ENCODE results near the gene SUPT5H. TPM values are rescaled to one million over a fixed set of nuclear protein-coding genes. Genes with fewer than 3 reads are reported as not detected.

Gene SUPT5H
- total RNA-seq = 10 to 100 TPM; 39.5 to 80.3 (median 67.7) TPM

- peak in 2 of 6 experiments; percentile 21 to 23 for TF ChIP-seq CTCF (IDR thresholded peaks at IDR 0.05)
- peak in 3 of 4 donors; percentile 92 to 97 (median 94) for TF ChIP-seq POLR2A (IDR thresholded peaks at IDR 0.05)
- no peaks in the 10 kb centered on the region for H3K9me3 ChIP-seq
- DNase-seq = peak; percentile 89
- H3K4me3 ChIP-seq = peak within 1 kb of the TSS; percentile 67 to 93 (median 77)
- H3K27me3 ChIP-seq = no peaks in the 10 kb centered on the region
- intact Hi-C loops (cut with DNase I) = no loop called here
- H3K4me1 ChIP-seq = peaks cover 16 to 60% (median 32%) of the 10 kb centered on the region in 3 donors
- H3K27ac ChIP-seq = peak within 1 kb of the TSS; percentile 92 to 98 (median 95)
- WGBS, 2 donors = 0 to 1% methylated on average over 23 to 46 of the region's 68 CpGs
- peaks cover 0 to 20% (median 0%) of the 10 kb centered on the region in 3 donors for H3K36me3 ChIP-seq
Observed at GRCh38 chr19:39445196-39446111, at the start of gene SUPT5H. TSS of gene SUPT5H (plus strand) at chr19:39445582. CDS start at chr19:39445891, 309 bp downstream.

GRCh38 chr19:39397360-39398296 lies 47.8 kb upstream of the SUPT5H start:
- intact Hi-C loops (cut with DNase I) = no loop called here
- Histone ChIP-seq H3K27me3 (no peaks in the 10 kb centered on the region), H3K36me3 (peaks cover 0 to 47% (median 13%) of the 10 kb centered on the region in 3 donors), H3K4me3 (peak overlapping the region in 3 of 4 donors; percentile 11 to 44 (median 26)), H3K9me3 (no peaks in the 10 kb centered on the region), H3K27ac (peak overlapping the region; percentile 96 to 99 (median 98)), H3K4me1 (peaks cover 41 to 69% (median 43%) of the 10 kb centered on the region in 3 donors)
- 0% methylated on average over 5 of the region's 17 CpGs for WGBS, 2 donors
- DNase-seq = no peak
- TF ChIP-seq POLR2A (IDR thresholded peaks at IDR 0.05) = no peak
- TF ChIP-seq CTCF (IDR thresholded peaks at IDR 0.05) = peak; percentile 97 to 99 (median 98)

- 7 to 30% methylated on average over 2 to 3 of the region's 11 CpGs for WGBS, 2 donors
- Histone ChIP-seq H3K4me3 (peak overlapping the region in 3 of 4 donors; percentile 11 to 44 (median 26)), H3K4me1 (peaks cover 43 to 72% (median 48%) of the 10 kb centered on the region in 3 donors), H3K36me3 (peaks cover 0 to 40% (median 13%) of the 10 kb centered on the region in 3 donors), H3K27me3 (no peaks in the 10 kb centered on the region), H3K27ac (peak overlapping the region; percentile 96 to 99 (median 98)), H3K9me3 (no peaks in the 10 kb centered on the region)
- TF ChIP-seq CTCF (IDR thresholded peaks at IDR 0.05) = no peak
- peak in 1 of 4 donors; percentile 52 for TF ChIP-seq POLR2A (IDR thresholded peaks at IDR 0.05)
- intact Hi-C loops (cut with DNase I) = no loop called here
- DNase-seq = no peak
Observed at GRCh38 chr19:39398297-39398864, 47.0 kb upstream of the SUPT5H start.

GRCh38 chr19:39399668-39400050 lies 45.7 kb upstream of the SUPT5H start:
- intact Hi-C loops (cut with DNase I) = no loop called here
- no peak for TF ChIP-seq POLR2A (IDR thresholded peaks at IDR 0.05)
- no peak for TF ChIP-seq CTCF (IDR thresholded peaks at IDR 0.05)
- peak overlapping the region; percentile 96 to 99 (median 98) for H3K27ac ChIP-seq
- no peaks in the 10 kb centered on the region for H3K9me3 ChIP-seq
- H3K4me1 ChIP-seq = peaks cover 48 to 77% (median 56%) of the 10 kb centered on the region in 3 donors
- no peaks in the 10 kb centered on the region for H3K27me3 ChIP-seq
- no peak for DNase-seq
- peaks cover 0 to 28% (median 8%) of the 10 kb centered on the region in 3 donors for H3K36me3 ChIP-seq
- 88 to 100% methylated on average over 2 to 4 of the region's 4 CpGs for WGBS, 2 donors
- H3K4me3 ChIP-seq = no peak overlapping the region

All from esophagus squamous epithelium (tissue), 5 donors.